SK-N-SH treated with all-trans-retinoic acid at 6 μM for 48 hours (cell line): Measurements from ENCODE around the gene NMD3.

Experiments
- ATAC-seq: fragments of 200-7000 bp; cut with Tn5 transposase; 3 replicates; pipeline ENCODE4 v1.9.1; 2020; ENCODE audit warnings: mild to moderate bottlenecking, moderate library complexity
- ARNTL ChIP-seq: fragments of 450-650 bp; formaldehyde crosslinking; IDR thresholded peaks from 2 replicates; pipeline ENCODE4 v1.5.0; 2020; ENCODE audit warnings: low read depth, mild to moderate bottlenecking, moderate library complexity, borderline replicate concordance
- CSDC2 ChIP-seq: fragments of 250-450 bp; sonication (Bioruptor Pico); IDR thresholded peaks from 2 replicates; pipeline ENCODE4 v1.5.0; 2020; ENCODE audit warnings: mild to moderate bottlenecking, moderate library complexity
- ESRRG ChIP-seq: fragments of 250-450 bp; sonication (Bioruptor Pico); IDR thresholded peaks from 2 replicates; pipeline ENCODE4 v1.6.1; 2021; ENCODE audit warnings: mild to moderate bottlenecking
- GLIS3 ChIP-seq: fragments of 250-450 bp; sonication (Bioruptor Pico); IDR thresholded peaks from 2 replicates; pipeline ENCODE4 v1.5.0; 2020; ENCODE audit warnings: mild to moderate bottlenecking, moderate library complexity
- ISL1 ChIP-seq: fragments of 250-450 bp; sonication (Bioruptor Pico); IDR thresholded peaks from 2 replicates; pipeline ENCODE4 v2.1.2; 2022; ENCODE audit warnings: mild to moderate bottlenecking, moderate library complexity
- OSR1 ChIP-seq: fragments of 250-450 bp; sonication (Bioruptor Pico); IDR thresholded peaks from 2 replicates; pipeline ENCODE4 v1.8.0; 2022; ENCODE audit warnings: moderate library complexity, mild to moderate bottlenecking, inconsistent platforms
- PPARA ChIP-seq: fragments of 250-450 bp; sonication (Bioruptor Pico); IDR thresholded peaks from 2 replicates; pipeline ENCODE4 v1.5.0; 2020; ENCODE audit warnings: mild to moderate bottlenecking, borderline replicate concordance
- RARB ChIP-seq: fragments of 250-450 bp; sonication (Bioruptor Pico); IDR thresholded peaks from 2 replicates; pipeline ENCODE4 v1.8.0; 2021; ENCODE audit warnings: mild to moderate bottlenecking, moderate library complexity
- SNAI2 ChIP-seq: fragments of 250-450 bp; sonication (Bioruptor Pico); IDR thresholded peaks from 2 replicates; pipeline ENCODE4 v1.5.0; 2020; ENCODE audit warnings: mild to moderate bottlenecking, moderate library complexity
- TCF4 ChIP-seq: fragments of 250-450 bp; sonication (Bioruptor Pico); IDR thresholded peaks from 2 replicates; pipeline ENCODE4 v1.8.0; 2021; ENCODE audit warnings: mild to moderate bottlenecking, moderate library complexity, borderline replicate concordance
- TOX ChIP-seq: fragments of 250-450 bp; sonication (Bioruptor Pico); IDR thresholded peaks from 2 replicates; pipeline ENCODE4 v1.8.0; 2021; ENCODE audit warnings: mild to moderate bottlenecking, moderate library complexity, borderline replicate concordance
- TSHZ2 ChIP-seq: fragments of 250-450 bp; sonication (Bioruptor Pico); IDR thresholded peaks from 2 replicates; pipeline ENCODE4 v1.5.0; 2020; ENCODE audit warnings: mild to moderate bottlenecking, moderate library complexity
- ZFP3 ChIP-seq: fragments of 250-450 bp; sonication (Bioruptor Pico); IDR thresholded peaks from 2 replicates; pipeline ENCODE4 v1.5.0; 2020; ENCODE audit warnings: mild to moderate bottlenecking, moderate library complexity
- ZNF565 ChIP-seq: fragments of 450-650 bp; formaldehyde crosslinking; conservative IDR thresholded peaks from 2 replicates; pipeline ENCODE4 v1.5.0; 2020; ENCODE audit warnings: low read depth, mild to moderate bottlenecking, moderate library complexity
- ZNF70 ChIP-seq: fragments of 450-650 bp; formaldehyde crosslinking; IDR thresholded peaks from 2 replicates; pipeline ENCODE4 v1.5.0; 2020; ENCODE audit warnings: mild to moderate bottlenecking, moderate library complexity
- ZNF8 ChIP-seq: fragments of 450-650 bp; formaldehyde crosslinking; IDR thresholded peaks from 2 replicates; pipeline ENCODE4 v1.5.0; 2020; ENCODE audit warnings: mild to moderate bottlenecking, moderate library complexity
- TF ChIP-seq, protein P1 (sequence below): fragments of 250-450 bp; sonication (Bioruptor Pico); IDR thresholded peaks from 2 replicates; pipeline ENCODE4 v1.5.1; 2020; ENCODE audit warnings: low read depth, mild to moderate bottlenecking, moderate library complexity
- TF ChIP-seq, protein P2 (sequence below): fragments of 250-450 bp; sonication (Bioruptor Pico); IDR thresholded peaks from 2 replicates; pipeline ENCODE4 v1.8.0; 2020; ENCODE audit warnings: mild to moderate bottlenecking, moderate library complexity, borderline replicate concordance
- TF ChIP-seq, protein P3 (sequence below): fragments of 250-450 bp; sonication (Bioruptor Pico); IDR thresholded peaks from 2 replicates; pipeline ENCODE4 v1.8.0; 2021; ENCODE audit warnings: low read depth, mild to moderate bottlenecking, moderate library complexity, borderline replicate concordance

NMD3 gene

DNA sequence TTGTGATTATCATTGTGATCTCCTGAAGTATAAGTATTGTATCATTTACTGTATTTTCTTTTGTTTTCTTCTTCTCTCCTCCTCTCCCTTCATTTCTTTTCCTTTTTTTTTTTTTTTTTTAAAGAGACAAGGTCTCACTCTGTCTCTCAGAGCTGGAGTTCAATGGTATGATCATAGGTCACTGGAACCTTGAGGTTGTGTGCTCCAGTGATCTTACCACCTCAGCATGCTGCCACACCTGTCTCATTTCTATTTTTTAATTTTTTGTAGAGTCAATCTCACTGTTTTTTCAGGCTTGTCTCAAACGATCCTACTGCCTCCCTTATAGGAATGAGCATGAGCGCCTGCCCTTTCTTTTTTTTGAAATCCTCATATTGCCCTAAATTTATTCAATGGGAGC, 23.4 kb downstream of the NMD3 start (continued):
- TF ChIP-seq, protein P1, sequence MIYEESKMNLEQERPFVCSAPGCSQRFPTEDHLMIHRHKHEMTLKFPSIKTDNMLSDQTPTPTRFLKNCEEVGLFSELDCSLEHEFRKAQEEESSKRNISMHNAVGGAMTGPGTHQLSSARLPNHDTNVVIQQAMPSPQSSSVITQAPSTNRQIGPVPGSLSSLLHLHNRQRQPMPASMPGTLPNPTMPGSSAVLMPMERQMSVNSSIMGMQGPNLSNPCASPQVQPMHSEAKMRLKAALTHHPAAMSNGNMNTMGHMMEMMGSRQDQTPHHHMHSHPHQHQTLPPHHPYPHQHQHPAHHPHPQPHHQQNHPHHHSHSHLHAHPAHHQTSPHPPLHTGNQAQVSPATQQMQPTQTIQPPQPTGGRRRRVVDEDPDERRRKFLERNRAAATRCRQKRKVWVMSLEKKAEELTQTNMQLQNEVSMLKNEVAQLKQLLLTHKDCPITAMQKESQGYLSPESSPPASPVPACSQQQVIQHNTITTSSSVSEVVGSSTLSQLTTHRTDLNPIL (CRISPR knock-in tag), result no peak

- TF ChIP-seq CSDC2 (CRISPR knock-in tag) (no peak), SNAI2 (CRISPR knock-in tag) (no peak), ZFP3 (CRISPR knock-in tag) (no peak), GLIS3 (no peak), ZNF565 (CRISPR knock-in tag) (no peak), TOX (CRISPR knock-in tag) (no peak), ESRRG (CRISPR knock-in tag) (no peak), ZNF8 (no peak), ARNTL (CRISPR knock-in tag) (no peak), ISL1 (CRISPR knock-in tag) (no peak), PPARA (CRISPR knock-in tag) (no peak), TCF4 (no peak)
- TF ChIP-seq, protein P1 (CRISPR knock-in tag), result no peak
- no peak for ATAC-seq
Observed at GRCh38 chr3:161247049-161247448, 25.9 kb downstream of the NMD3 start.

DNA sequence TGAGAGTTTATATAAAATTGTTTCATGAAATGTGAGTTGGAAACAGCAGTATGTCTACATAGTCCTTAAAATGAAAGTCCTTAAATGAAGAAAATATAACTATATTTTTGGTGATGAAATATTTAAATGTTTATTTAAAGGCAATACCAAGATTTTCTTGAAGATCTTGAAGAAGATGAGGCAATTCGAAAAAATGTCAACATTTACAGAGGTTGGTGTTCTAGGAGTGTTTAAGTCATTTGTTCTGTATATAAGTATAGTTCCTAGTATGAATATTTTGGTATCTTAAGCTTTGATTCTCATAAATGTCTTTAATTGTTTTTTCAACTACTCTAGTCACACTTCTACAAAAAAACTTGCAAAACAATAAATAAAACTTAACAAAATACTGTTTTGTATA, 29.0 kb downstream of the NMD3 start:
- ATAC-seq, result no peak
- TF ChIP-seq, protein P2, sequence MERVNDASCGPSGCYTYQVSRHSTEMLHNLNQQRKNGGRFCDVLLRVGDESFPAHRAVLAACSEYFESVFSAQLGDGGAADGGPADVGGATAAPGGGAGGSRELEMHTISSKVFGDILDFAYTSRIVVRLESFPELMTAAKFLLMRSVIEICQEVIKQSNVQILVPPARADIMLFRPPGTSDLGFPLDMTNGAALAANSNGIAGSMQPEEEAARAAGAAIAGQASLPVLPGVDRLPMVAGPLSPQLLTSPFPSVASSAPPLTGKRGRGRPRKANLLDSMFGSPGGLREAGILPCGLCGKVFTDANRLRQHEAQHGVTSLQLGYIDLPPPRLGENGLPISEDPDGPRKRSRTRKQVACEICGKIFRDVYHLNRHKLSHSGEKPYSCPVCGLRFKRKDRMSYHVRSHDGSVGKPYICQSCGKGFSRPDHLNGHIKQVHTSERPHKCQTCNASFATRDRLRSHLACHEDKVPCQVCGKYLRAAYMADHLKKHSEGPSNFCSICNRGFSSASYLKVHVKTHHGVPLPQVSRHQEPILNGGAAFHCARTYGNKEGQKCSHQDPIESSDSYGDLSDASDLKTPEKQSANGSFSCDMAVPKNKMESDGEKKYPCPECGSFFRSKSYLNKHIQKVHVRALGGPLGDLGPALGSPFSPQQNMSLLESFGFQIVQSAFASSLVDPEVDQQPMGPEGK (CRISPR knock-in tag), result no peak
- TF ChIP-seq ZFP3 (CRISPR knock-in tag), result no peak
- TF ChIP-seq, all 23 proteins: peak for 0

- no peak for TF ChIP-seq GLIS3
- TF ChIP-seq PPARA (CRISPR knock-in tag), result no peak
- TF ChIP-seq SNAI2 (CRISPR knock-in tag), result no peak
- no peak for TF ChIP-seq ZNF8
- TF ChIP-seq ZFP3 (CRISPR knock-in tag), result no peak
- no peak for TF ChIP-seq ESRRG (CRISPR knock-in tag)
- TF ChIP-seq, protein P1 (CRISPR knock-in tag), result no peak
- no peak for TF ChIP-seq TCF4
- TF ChIP-seq, protein P2 (CRISPR knock-in tag), result no peak
- TF ChIP-seq, protein P3, sequence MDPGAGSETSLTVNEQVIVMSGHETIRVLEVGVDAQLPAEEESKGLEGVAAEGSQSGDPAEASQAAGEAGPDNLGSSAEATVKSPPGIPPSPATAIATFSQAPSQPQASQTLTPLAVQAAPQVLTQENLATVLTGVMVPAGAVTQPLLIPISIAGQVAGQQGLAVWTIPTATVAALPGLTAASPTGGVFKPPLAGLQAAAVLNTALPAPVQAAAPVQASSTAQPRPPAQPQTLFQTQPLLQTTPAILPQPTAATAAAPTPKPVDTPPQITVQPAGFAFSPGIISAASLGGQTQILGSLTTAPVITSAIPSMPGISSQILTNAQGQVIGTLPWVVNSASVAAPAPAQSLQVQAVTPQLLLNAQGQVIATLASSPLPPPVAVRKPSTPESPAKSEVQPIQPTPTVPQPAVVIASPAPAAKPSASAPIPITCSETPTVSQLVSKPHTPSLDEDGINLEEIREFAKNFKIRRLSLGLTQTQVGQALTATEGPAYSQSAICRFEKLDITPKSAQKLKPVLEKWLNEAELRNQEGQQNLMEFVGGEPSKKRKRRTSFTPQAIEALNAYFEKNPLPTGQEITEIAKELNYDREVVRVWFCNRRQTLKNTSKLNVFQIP (CRISPR knock-in tag), result no peak
- no peak for TF ChIP-seq TSHZ2 (CRISPR knock-in tag)
- no peak for TF ChIP-seq RARB
- no peak for TF ChIP-seq ISL1 (CRISPR knock-in tag)
- no peak for TF ChIP-seq ZNF70 (CRISPR knock-in tag)
- TF ChIP-seq OSR1 (CRISPR knock-in tag), result no peak
- no peak for ATAC-seq
Observed at GRCh38 chr3:161251716-161252115, 30.6 kb downstream of the NMD3 start.
